ENCODE results near the gene LCLAT1.

- TF ChIP-seq, protein P1, sequence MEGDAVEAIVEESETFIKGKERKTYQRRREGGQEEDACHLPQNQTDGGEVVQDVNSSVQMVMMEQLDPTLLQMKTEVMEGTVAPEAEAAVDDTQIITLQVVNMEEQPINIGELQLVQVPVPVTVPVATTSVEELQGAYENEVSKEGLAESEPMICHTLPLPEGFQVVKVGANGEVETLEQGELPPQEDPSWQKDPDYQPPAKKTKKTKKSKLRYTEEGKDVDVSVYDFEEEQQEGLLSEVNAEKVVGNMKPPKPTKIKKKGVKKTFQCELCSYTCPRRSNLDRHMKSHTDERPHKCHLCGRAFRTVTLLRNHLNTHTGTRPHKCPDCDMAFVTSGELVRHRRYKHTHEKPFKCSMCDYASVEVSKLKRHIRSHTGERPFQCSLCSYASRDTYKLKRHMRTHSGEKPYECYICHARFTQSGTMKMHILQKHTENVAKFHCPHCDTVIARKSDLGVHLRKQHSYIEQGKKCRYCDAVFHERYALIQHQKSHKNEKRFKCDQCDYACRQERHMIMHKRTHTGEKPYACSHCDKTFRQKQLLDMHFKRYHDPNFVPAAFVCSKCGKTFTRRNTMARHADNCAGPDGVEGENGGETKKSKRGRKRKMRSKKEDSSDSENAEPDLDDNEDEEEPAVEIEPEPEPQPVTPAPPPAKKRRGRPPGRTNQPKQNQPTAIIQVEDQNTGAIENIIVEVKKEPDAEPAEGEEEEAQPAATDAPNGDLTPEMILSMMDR (IDR thresholded peaks at IDR 0.05), result no peak
- TF ChIP-seq POLR2A (IDR thresholded peaks at IDR 0.05) (no peak), POLR2AphosphoS5 (IDR thresholded peaks at IDR 0.05) (no peak)
Observed at GRCh38 chr2:30476636-30477035, 29.6 kb downstream of the LCLAT1 start.

Measured in prostate gland (tissue), 2 donors.